OCI-LY1 (cell line): ENCODE results near the gene SRRM2.

Experiments
- H2AFZ ChIP-seq: fragments of 200-600 bp; sonication (generic), shearing (Covaris generic); 2 replicates; pipeline ENCODE4 v1.6.0; 2014; ENCODE audit warnings: antibody characterized with exemption, mild to moderate bottlenecking, low read length
- H3F3A ChIP-seq: fragments of 200-600 bp; sonication (generic), shearing (Covaris generic); 2 replicates; pipeline ENCODE4 v1.6.0; 2014; ENCODE audit warnings: mild to moderate bottlenecking, antibody characterized with exemption, low read length, moderate library complexity; ENCODE audit not compliant: insufficient read depth
- H3K27ac ChIP-seq: fragments of 200-600 bp; sonication (generic); 2 replicates; pipeline ENCODE4 v1.5.1; 2014; ENCODE audit warnings: low read length, mixed run types, mild to moderate bottlenecking, low read depth; ENCODE audit not compliant: poor library complexity, severe bottlenecking
- H3K27me3 ChIP-seq: fragments of 200-600 bp; sonication (generic); 2 replicates; pipeline ENCODE4 v1.6.0; 2014; ENCODE audit warnings: antibody characterized with exemption, mild to moderate bottlenecking, low read length, moderate library complexity; ENCODE audit not compliant: insufficient read depth
- H3K36me3 ChIP-seq: fragments of 200-600 bp; sonication (generic); 2 replicates; pipeline ENCODE4 v1.6.1; 2014; ENCODE audit warnings: mild to moderate bottlenecking, antibody characterized with exemption, low read length, moderate library complexity, mixed read lengths; ENCODE audit not compliant: insufficient read depth
- H3K4me1 ChIP-seq: fragments of 200-600 bp; sonication (generic); 2 replicates; pipeline ENCODE4 v1.5.1; 2014; ENCODE audit warnings: mild to moderate bottlenecking, low read length, moderate library complexity; ENCODE audit not compliant: insufficient read depth, severe bottlenecking
- H3K4me2 ChIP-seq: fragments of 200-600 bp; sonication (generic), shearing (Covaris generic); 2 replicates; pipeline ENCODE4 v1.6.1; 2014; ENCODE audit warnings: low read length
- H3K4me3 ChIP-seq: fragments of 200-600 bp; sonication (generic); 2 replicates; pipeline ENCODE4 v1.5.1; 2014; ENCODE audit warnings: low read length, low read depth, mild to moderate bottlenecking, mixed read lengths; ENCODE audit not compliant: poor library complexity, severe bottlenecking
- H3K79me2 ChIP-seq: fragments of 200-600 bp; shearing (Covaris generic); 2 replicates; pipeline ENCODE4 v1.6.1; 2016; ENCODE audit warnings: mixed run types, low read length, mixed read lengths; ENCODE audit not compliant: insufficient read depth
- H3K9ac ChIP-seq: fragments of 200-600 bp; sonication (generic), shearing (Covaris generic); 2 replicates; pipeline ENCODE4 v1.6.1; 2014; ENCODE audit warnings: mild to moderate bottlenecking, low read length, mixed read lengths
- H3K9me2 ChIP-seq: fragments of 200-600 bp; sonication (generic), shearing (Covaris generic); 2 replicates; pipeline ENCODE4 v1.6.1; 2014; ENCODE audit warnings: low read depth, mild to moderate bottlenecking, low read length, mixed read lengths
- H3K9me3 ChIP-seq: fragments of 200-600 bp; shearing (Covaris generic); 2 replicates; pipeline ENCODE4 v1.6.1; 2014; ENCODE audit warnings: low read length, mixed read lengths
- H4K20me1 ChIP-seq: fragments of 200-600 bp; sonication (generic), shearing (Covaris generic); 2 replicates; pipeline ENCODE4 v1.6.0; 2016; ENCODE audit warnings: mild to moderate bottlenecking, low read length; ENCODE audit not compliant: insufficient read depth
- EZH2 ChIP-seq: fragments of 200-600 bp; sonication (generic), shearing (Covaris generic); IDR thresholded peaks from 2 replicates; pipeline ENCODE4 v1.8.0; 2017; ENCODE audit warnings: borderline replicate concordance, mixed run types, mild to moderate bottlenecking, antibody characterized with exemption, low read length, moderate library complexity, mixed read lengths
- TF ChIP-seq, protein P1 (sequence below): fragments of 200-600 bp; sonication (generic), shearing (Covaris generic); IDR thresholded peaks from 2 replicates; pipeline ENCODE4 v1.5.1; 2017; ENCODE audit warnings: mild to moderate bottlenecking, antibody characterized with exemption, low read length, moderate library complexity, mixed read lengths

Gene SRRM2

DNA sequence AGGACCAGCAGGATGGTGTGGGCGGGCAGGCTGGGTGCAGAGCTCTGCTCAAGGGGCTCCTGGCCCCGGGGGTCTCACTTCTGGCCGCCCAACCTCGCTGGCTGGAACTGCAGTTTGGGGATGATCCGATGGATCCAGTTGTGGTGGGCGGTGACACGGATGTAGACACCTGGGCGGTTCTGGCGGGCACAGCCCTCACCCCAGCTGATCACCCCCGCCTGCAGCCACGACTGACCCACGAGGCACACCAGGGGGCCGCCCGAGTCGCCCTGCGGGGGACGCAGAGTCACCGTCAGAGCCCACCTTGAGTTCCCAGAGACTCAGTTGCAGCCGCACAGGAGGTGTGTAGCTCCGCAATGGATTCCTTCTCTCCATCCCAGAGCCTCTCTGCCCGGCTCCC, 39.9 kb upstream of the SRRM2 start:
- H3K79me2 ChIP-seq: no peaks in the 10 kb centered on the region
- H3K36me3 ChIP-seq: peaks cover 6% of the 10 kb centered on the region; the same call in 1 of the 2 replicates
- H3K4me1 ChIP-seq: no peaks in the 10 kb centered on the region
- no peak overlapping the region for H3K9ac ChIP-seq
- H3K27ac ChIP-seq: no peak overlapping the region
- TF ChIP-seq EZH2: no peak
- TF ChIP-seq, protein P1, sequence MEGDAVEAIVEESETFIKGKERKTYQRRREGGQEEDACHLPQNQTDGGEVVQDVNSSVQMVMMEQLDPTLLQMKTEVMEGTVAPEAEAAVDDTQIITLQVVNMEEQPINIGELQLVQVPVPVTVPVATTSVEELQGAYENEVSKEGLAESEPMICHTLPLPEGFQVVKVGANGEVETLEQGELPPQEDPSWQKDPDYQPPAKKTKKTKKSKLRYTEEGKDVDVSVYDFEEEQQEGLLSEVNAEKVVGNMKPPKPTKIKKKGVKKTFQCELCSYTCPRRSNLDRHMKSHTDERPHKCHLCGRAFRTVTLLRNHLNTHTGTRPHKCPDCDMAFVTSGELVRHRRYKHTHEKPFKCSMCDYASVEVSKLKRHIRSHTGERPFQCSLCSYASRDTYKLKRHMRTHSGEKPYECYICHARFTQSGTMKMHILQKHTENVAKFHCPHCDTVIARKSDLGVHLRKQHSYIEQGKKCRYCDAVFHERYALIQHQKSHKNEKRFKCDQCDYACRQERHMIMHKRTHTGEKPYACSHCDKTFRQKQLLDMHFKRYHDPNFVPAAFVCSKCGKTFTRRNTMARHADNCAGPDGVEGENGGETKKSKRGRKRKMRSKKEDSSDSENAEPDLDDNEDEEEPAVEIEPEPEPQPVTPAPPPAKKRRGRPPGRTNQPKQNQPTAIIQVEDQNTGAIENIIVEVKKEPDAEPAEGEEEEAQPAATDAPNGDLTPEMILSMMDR: no peak
- no peaks in the 10 kb centered on the region for H4K20me1 ChIP-seq
- no peaks in the 10 kb centered on the region for H3K9me2 ChIP-seq
- no peak overlapping the region for H3K4me3 ChIP-seq
- H3F3A ChIP-seq: no peaks in the 10 kb centered on the region
- 0 out of 2 replicates have a peak, but pooled peaks cover 9% of the 10 kb centered on the region for H3K27me3 ChIP-seq
- no peak overlapping the region for H3K4me2 ChIP-seq
- no peak overlapping the region for H2AFZ ChIP-seq
- H3K9me3 ChIP-seq: no peaks in the 10 kb centered on the region

DNA sequence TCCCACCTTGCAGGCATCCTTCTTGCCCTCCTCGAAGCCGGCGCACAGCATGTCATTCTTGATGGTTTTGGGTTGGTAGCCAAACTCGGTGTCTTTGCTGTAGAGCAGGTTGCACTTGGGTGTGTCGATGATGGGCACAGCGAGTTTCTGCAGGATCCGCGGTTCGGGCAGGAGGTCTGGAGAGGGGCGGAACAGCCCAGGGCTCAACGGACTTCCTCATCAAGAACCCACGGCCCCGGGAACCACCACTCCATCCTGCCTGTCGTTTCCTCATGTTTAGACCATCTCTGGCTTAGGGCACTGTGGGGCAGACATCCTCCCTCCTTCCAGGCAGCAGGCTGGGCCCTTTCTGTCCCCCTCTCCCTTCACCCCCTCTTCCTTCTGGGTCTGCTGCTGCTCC, 38.9 kb upstream of the SRRM2 start:
- H3K36me3 ChIP-seq: no peaks in the 10 kb centered on the region
- H3K9me2 ChIP-seq: no peaks in the 10 kb centered on the region
- peaks cover 9% of the 10 kb centered on the region; the same call in 1 of the 2 replicates for H3K27me3 ChIP-seq
- H3K27ac ChIP-seq: no peak overlapping the region
- H3F3A ChIP-seq: no peaks in the 10 kb centered on the region
- TF ChIP-seq, protein P1: no peak
- TF ChIP-seq EZH2: no peak
- no peak overlapping the region for H3K9ac ChIP-seq
- no peak overlapping the region for H3K4me3 ChIP-seq
- H3K79me2 ChIP-seq: no peaks in the 10 kb centered on the region
- H3K4me2 ChIP-seq: no peak overlapping the region
- no peaks in the 10 kb centered on the region for H3K9me3 ChIP-seq
- no peaks in the 10 kb centered on the region for H4K20me1 ChIP-seq
- no peaks in the 10 kb centered on the region for H3K4me1 ChIP-seq
- no peak overlapping the region for H2AFZ ChIP-seq

DNA sequence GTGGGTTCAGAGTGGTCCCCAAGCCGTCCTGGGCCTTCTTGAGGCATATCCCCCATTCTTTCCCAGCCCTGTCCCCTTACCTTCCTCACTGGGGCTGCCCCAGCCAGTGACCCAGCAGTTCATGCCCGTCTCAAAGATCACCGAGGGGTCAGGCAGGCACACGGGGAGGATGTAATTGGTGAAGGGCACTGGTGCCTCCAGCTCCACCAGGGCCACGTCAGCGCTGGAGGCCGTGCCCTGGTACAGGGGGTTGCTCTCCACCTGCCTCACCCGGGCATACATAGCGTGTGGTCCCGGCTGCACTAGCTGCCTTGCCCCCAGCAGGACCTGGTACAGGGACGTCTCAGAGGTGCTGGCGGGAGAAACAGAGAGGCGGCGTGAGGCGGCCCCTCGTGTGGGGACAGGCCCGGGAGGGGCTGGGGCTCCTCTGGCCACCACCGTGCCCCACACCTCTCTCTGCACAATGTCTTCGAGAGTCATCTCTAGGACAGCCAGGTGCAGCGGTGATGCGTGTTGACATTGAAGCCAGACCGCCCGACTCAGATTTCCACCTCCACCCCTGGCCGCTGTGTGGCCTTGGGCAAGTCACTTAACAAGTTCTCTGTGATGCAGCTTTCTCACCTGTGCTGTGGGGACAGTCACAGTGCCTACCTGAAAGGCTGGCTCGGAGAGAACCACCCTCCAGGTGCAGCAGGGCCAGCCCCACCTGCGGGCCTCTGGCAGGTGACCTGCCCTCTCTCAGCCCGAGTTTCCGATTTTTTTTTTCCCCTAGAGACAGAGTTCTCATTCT, 38.3 kb upstream of the SRRM2 start:
- H3K27me3 ChIP-seq: peaks cover 9% of the 10 kb centered on the region; the same call in 1 of the 2 replicates
- no peak overlapping the region for H3K9ac ChIP-seq
- no peaks in the 10 kb centered on the region for H4K20me1 ChIP-seq
- no peaks in the 10 kb centered on the region for H3K9me2 ChIP-seq
- H3K4me3 ChIP-seq: no peak overlapping the region
- H3K27ac ChIP-seq: no peak overlapping the region
- no peaks in the 10 kb centered on the region for H3F3A ChIP-seq
- H2AFZ ChIP-seq: no peak overlapping the region
- H3K4me1 ChIP-seq: no peaks in the 10 kb centered on the region
- TF ChIP-seq, protein P1: no peak
- no peak for TF ChIP-seq EZH2
- no peaks in the 10 kb centered on the region for H3K79me2 ChIP-seq
- no peaks in the 10 kb centered on the region for H3K9me3 ChIP-seq
- H3K36me3 ChIP-seq: no peaks in the 10 kb centered on the region
- no peak overlapping the region for H3K4me2 ChIP-seq
